ENCODE measurements around the gene LDLRAD4. TPM values are rescaled to one million over a fixed set of nuclear protein-coding genes. Genes with fewer than 3 reads are reported as not detected.

Gene LDLRAD4
- total RNA-seq, 1 experiment from 2014 or later, result 3.6 TPM

DNA sequence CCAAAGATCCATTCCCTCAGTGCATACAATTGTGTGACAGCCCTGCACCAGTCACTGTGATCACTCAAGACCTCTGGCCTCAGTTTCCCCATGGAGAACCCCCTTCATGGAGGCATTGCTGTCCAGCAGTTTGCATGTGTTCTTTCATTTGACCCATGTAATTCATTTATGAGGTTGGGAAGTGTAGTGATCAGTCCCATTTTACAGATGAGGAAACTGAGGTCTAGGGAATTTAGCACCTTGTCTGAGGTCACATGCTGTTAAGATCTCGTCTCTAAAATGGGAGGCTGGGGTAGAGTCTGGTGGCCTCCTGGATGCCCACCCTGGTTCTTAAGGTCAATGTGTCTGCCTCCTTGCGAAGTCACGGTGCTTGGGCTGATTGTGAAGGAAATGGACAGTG, 19.1 kb downstream of the LDLRAD4 start:
- intact Hi-C loops (cut with micrococcal nuclease; ENCODE audit: unreplicated experiment), result no loop called here
- H3K4me1 ChIP-seq (ENCODE audit: insufficient read depth, low read length, poor library complexity, severe bottlenecking), result no peaks in the 10 kb centered on the region
- H3K4me3 ChIP-seq (ENCODE audit: low read depth, low read length, poor library complexity, severe bottlenecking), result no peak overlapping the region
- no peaks in the 10 kb centered on the region for H3K9me3 ChIP-seq (ENCODE audit: low read depth, low read length, poor library complexity, severe bottlenecking)
- ChIA-PET POLR2A (ENCODE audit: low non-redundant PET) (no interaction called here), CTCF (no interaction called here)
- no peak overlapping the region for H3K27ac ChIP-seq (ENCODE audit: low read depth, low read length, poor library complexity, severe bottlenecking)
- H3K36me3 ChIP-seq (ENCODE audit: insufficient read depth, low read length, poor library complexity, severe bottlenecking), result no peaks in the 10 kb centered on the region
- BruUV-seq (replicated peaks), result no TSS peak
- H3K27me3 ChIP-seq (replicated peaks; ENCODE audit: insufficient read depth, low read depth, low read length, poor library complexity), result peaks cover 6% of the 10 kb centered on the region
- DNase-seq (ENCODE audit: low spot score), result no peak
- no peak for TF ChIP-seq EZH2 (IDR thresholded peaks at IDR 0.05; ENCODE audit: borderline replicate concordance, low read depth, low read length, poor library complexity, severe bottlenecking)
- TF ChIP-seq, protein P1, sequence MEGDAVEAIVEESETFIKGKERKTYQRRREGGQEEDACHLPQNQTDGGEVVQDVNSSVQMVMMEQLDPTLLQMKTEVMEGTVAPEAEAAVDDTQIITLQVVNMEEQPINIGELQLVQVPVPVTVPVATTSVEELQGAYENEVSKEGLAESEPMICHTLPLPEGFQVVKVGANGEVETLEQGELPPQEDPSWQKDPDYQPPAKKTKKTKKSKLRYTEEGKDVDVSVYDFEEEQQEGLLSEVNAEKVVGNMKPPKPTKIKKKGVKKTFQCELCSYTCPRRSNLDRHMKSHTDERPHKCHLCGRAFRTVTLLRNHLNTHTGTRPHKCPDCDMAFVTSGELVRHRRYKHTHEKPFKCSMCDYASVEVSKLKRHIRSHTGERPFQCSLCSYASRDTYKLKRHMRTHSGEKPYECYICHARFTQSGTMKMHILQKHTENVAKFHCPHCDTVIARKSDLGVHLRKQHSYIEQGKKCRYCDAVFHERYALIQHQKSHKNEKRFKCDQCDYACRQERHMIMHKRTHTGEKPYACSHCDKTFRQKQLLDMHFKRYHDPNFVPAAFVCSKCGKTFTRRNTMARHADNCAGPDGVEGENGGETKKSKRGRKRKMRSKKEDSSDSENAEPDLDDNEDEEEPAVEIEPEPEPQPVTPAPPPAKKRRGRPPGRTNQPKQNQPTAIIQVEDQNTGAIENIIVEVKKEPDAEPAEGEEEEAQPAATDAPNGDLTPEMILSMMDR (conservative IDR thresholded peaks at IDR 0.05; ENCODE audit: low read depth, low read length), result no peak

DNA sequence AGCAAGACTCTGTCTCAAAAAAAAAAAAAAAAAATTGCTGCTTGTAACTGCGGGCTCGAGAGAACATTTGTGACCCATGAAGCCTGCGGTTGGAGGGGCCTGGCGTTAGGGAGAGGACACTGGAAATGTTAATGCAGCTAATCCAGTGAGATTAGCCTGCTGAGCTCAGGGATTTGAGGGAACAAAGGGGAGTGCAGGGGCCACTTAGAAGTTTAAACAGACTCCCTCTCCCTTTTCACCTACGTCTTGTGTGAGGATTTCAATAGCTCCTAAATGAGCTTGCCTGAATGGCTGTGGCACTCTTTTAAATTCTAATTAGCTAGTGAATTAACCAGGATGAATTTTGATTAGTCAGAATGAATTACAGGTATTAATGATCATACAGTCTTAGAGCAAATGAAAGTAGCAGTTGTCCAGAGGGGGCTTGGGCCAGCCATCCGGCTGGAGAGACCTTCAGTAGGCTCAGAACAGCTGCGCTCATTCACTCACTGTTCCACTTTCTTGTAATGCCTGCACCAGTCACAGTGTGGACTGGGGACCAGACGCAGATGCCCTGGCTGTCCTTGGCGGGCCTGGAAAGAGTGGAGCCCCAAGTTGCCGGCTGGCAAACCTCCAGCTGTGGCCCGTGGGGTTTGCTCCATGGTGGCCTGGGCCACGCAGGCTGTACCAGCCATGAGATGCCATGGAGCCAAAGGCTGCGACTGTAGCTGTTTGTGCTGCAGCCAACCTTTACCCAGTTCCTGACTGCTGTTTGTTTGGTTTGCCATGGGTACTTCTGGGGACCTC, 20.8 kb downstream of the LDLRAD4 start:
- Histone ChIP-seq H3K9me3 (ENCODE audit: low read depth, low read length, poor library complexity, severe bottlenecking) (no peaks in the 10 kb centered on the region), H3K36me3 (ENCODE audit: insufficient read depth, low read length, poor library complexity, severe bottlenecking) (no peaks in the 10 kb centered on the region), H3K4me3 (ENCODE audit: low read depth, low read length, poor library complexity, severe bottlenecking) (no peak overlapping the region), H3K27ac (ENCODE audit: low read depth, low read length, poor library complexity, severe bottlenecking) (no peak overlapping the region), H3K4me1 (ENCODE audit: insufficient read depth, low read length, poor library complexity, severe bottlenecking) (no peaks in the 10 kb centered on the region), H3K27me3 (replicated peaks; ENCODE audit: insufficient read depth, low read depth, low read length, poor library complexity) (peaks cover 6% of the 10 kb centered on the region)
- ChIA-PET CTCF (no interaction called here), POLR2A (ENCODE audit: low non-redundant PET) (no interaction called here)
- BruUV-seq (replicated peaks), result no TSS peak
- TF ChIP-seq EZH2 (IDR thresholded peaks at IDR 0.05; ENCODE audit: borderline replicate concordance, low read depth, low read length, poor library complexity, severe bottlenecking), result no peak
- TF ChIP-seq, protein P1 (conservative IDR thresholded peaks at IDR 0.05; ENCODE audit: low read depth, low read length), result no peak
- intact Hi-C loops (cut with micrococcal nuclease; ENCODE audit: unreplicated experiment), result no loop called here
- no peak for DNase-seq (ENCODE audit: low spot score)

GRCh38 chr18:13240060-13240725, 21.6 kb downstream of the LDLRAD4 start:
- Histone ChIP-seq H3K4me1 (ENCODE audit: insufficient read depth, low read length, poor library complexity, severe bottlenecking) (no peaks in the 10 kb centered on the region), H3K4me3 (ENCODE audit: low read depth, low read length, poor library complexity, severe bottlenecking) (no peak overlapping the region), H3K9me3 (ENCODE audit: low read depth, low read length, poor library complexity, severe bottlenecking) (no peaks in the 10 kb centered on the region), H3K27ac (ENCODE audit: low read depth, low read length, poor library complexity, severe bottlenecking) (no peak overlapping the region), H3K27me3 (replicated peaks; ENCODE audit: insufficient read depth, low read depth, low read length, poor library complexity) (peaks cover 6% of the 10 kb centered on the region), H3K36me3 (ENCODE audit: insufficient read depth, low read length, poor library complexity, severe bottlenecking) (no peaks in the 10 kb centered on the region)
- no TSS peak for BruUV-seq (replicated peaks)
- ChIA-PET CTCF (no interaction called here), POLR2A (ENCODE audit: low non-redundant PET) (no interaction called here)
- DNase-seq (ENCODE audit: low spot score), result no peak
- intact Hi-C loops (cut with micrococcal nuclease; ENCODE audit: unreplicated experiment), result no loop called here
- TF ChIP-seq, protein P1 (conservative IDR thresholded peaks at IDR 0.05; ENCODE audit: low read depth, low read length), result no peak
- TF ChIP-seq EZH2 (IDR thresholded peaks at IDR 0.05; ENCODE audit: borderline replicate concordance, low read depth, low read length, poor library complexity, severe bottlenecking), result no peak

Measured in A673 (cell line).